ENCODE data around the gene SLC39A13. TPM values are rescaled to one million over a fixed set of nuclear protein-coding genes. Genes with fewer than 3 reads are reported as not detected.

SLC39A13 gene
- 10 to 100 TPM; 18.7 to 20.8 (median 19.5) TPM for total RNA-seq

DNA sequence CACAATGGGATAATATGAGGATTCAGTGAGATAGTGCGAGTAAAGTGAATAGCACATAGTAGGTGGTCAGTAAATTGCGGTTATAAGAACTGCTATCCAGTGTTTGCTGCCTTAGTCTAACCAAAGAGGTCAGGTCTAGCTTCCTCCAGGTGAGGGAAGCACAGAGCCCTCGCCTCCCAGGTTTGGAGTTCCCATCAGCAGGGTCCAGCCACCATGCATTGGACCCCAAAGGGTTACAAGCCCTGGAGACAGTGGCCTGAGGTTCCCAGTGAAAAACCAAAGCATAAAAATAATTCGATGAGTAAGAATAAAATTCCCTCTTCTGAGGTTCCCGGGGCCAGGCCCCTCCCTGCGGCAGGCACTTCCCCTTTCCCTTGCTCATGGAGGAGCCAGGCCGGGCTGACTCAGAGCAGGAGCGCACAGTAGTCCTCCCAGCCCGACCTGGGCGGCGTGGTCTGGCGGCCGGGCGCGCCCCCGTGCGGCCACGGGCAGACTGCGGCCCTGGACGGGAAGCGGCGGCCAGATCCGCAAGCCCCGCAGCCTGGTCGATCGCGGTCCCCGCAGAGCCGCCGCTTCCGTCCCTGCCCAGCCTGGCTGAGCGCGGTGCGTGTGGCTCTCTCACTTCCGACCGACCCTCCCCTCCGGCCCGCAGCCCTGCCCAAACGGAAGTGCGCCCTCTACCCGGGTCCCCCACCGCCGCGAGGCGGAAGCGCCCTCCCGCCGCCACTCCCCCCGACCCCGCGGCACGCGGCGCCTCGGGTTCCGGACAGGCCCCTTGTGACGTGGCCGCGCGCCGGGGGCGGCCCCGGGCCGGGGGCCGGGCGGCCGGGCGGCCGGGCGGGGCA, at the start of gene SLC39A13:
Gene SLC39A13, plus strand, starts transcription at position 845 of the 845 bp plus-strand sequence. CDS start 1,505 bp downstream, outside the sequence.
- H3K4me3 Mint-ChIP-seq, result peak within 1 kb of the TSS; percentile 91
- ATAC-seq (peak; percentile 88 to 89), DNase-seq (peak; percentile 90)
- H3K27me3 Mint-ChIP-seq (ENCODE audit: low read depth), result no peaks in the 10 kb centered on the region
- H3K9me3 Mint-ChIP-seq, result no peaks in the 10 kb centered on the region
- H3K36me3 Mint-ChIP-seq (ENCODE audit: insufficient read depth), result no peaks in the 10 kb centered on the region
- peaks cover 19% of the 10 kb centered on the region for H3K4me1 Mint-ChIP-seq (ENCODE audit: low read depth)

DNA sequence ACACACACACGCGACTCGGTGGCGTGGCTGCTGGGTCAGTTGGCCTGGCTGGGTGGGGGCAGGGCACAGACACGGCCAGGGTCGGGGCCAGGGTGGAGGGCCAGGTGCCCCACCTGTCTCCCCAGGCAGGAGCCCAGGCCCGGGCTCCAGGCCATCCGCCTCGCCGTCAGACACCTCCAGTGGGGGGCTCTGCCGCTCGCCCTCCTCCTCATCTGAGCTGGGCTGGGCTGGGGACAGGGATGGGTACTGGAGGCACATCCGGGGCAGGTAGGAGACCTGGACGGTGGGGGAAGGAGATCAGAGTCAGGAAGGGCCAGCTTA, 49.7 kb upstream of the SLC39A13 start:
- Mint-ChIP-seq H3K4me3 (no peak overlapping the region), H3K36me3 (ENCODE audit: insufficient read depth) (no peaks in the 10 kb centered on the region), H3K9me3 (no peaks in the 10 kb centered on the region), H3K27me3 (ENCODE audit: low read depth) (no peaks in the 10 kb centered on the region), H3K4me1 (ENCODE audit: low read depth) (peaks cover 14% of the 10 kb centered on the region)
- DNase-seq (no peak), ATAC-seq (no peak)

DNA sequence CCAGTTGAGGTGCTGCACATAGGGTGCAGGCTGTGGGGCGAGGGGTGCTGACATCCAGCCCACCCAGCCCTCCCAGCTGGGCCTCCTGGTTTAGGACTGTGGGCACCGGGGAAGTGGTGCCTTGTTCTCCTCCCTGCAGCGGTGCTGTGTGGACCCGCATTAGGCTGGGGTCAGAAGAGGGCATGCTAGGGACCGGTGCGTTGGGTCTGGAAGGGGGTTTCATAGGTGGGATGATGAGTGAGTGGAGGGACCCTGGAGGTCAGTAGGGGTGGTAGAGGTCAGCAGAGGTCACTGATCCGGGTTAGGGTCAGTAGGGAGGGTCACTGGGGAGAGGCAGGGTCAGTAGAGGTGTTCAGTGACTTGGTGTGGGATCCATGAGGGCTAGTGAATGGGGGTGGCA, 49.2 kb upstream of the SLC39A13 start:
- ATAC-seq (no peak), DNase-seq (no peak)
- Mint-ChIP-seq H3K4me1 (ENCODE audit: low read depth) (peaks cover 14% of the 10 kb centered on the region), H3K4me3 (no peak overlapping the region), H3K9me3 (no peaks in the 10 kb centered on the region), H3K36me3 (ENCODE audit: insufficient read depth) (no peaks in the 10 kb centered on the region), H3K27me3 (ENCODE audit: low read depth) (no peaks in the 10 kb centered on the region)

DNA sequence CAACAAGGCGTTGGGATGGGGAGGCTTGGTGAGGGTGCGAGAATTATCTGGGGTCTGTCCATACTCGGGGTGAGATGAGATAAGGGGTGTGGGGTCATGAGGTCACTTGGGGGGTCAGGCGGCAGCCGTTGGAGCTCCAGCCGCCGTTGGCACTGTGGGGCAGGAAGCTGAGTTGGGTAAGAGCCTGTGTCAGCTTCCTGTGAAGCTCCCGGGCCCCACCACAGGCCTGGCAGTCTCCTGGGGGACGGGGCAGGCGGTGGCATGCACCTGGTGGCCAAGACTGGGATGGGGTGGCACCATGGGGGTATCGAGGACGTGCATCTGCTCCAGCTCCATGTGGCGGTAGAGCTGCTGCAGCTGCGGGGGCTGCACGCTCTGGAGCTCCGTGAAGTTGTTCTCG, 48.8 kb upstream of the SLC39A13 start:
- ATAC-seq, result peak in 1 of 2 donors; percentile 45
- H3K27me3 Mint-ChIP-seq (ENCODE audit: low read depth), result no peaks in the 10 kb centered on the region
- no peaks in the 10 kb centered on the region for H3K9me3 Mint-ChIP-seq
- H3K36me3 Mint-ChIP-seq (ENCODE audit: insufficient read depth), result no peaks in the 10 kb centered on the region
- H3K4me1 Mint-ChIP-seq (ENCODE audit: low read depth), result peaks cover 14% of the 10 kb centered on the region
- no peak for DNase-seq
- H3K4me3 Mint-ChIP-seq, result no peak overlapping the region

DNA sequence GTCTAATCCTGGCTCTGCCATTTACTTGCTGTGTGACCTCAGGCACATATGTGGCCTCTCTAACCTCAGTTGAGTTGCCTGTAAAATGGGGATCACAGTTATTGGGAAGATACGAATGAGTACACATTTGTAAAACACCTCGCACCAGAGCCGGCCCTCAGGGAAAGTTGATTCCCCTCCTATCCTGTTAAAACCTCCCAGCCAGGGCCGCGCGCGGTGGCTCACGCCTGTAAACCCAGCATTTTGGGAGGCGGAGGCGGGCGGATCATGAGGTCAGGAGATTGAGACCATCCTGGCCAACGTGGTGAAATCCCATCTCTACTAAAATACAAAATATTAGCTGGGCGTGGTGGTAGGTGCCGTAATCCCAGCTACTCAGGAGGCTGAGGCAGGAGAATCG, 48.0 kb upstream of the SLC39A13 start:
- no peak for DNase-seq
- Mint-ChIP-seq H3K27me3 (ENCODE audit: low read depth) (no peaks in the 10 kb centered on the region), H3K4me1 (ENCODE audit: low read depth) (peaks cover 14% of the 10 kb centered on the region), H3K9me3 (no peaks in the 10 kb centered on the region), H3K36me3 (ENCODE audit: insufficient read depth) (no peaks in the 10 kb centered on the region), H3K4me3 (no peak overlapping the region)
- ATAC-seq, result no peak

DNA sequence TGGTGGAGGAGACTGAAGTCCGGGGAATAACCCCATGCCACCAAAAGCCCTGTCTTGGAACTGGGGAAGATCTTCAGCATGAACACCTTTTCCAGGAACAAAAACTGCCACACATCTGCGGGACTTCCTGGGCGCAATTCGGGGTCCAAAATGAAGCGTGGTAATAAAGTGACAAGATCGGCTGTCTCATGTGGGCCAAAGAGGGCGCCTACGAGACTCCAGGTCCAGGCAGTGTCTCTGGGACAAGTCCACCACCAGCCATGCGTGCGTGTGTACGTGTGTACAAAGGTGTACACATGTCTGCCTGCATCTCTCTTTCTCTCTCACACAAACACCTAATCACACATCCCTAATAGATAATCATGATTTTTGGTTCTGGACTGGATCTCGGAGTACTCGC, 47.0 kb upstream of the SLC39A13 start:
- ATAC-seq, result no peak
- Mint-ChIP-seq H3K4me3 (no peak overlapping the region), H3K27me3 (ENCODE audit: low read depth) (no peaks in the 10 kb centered on the region)

DNA sequence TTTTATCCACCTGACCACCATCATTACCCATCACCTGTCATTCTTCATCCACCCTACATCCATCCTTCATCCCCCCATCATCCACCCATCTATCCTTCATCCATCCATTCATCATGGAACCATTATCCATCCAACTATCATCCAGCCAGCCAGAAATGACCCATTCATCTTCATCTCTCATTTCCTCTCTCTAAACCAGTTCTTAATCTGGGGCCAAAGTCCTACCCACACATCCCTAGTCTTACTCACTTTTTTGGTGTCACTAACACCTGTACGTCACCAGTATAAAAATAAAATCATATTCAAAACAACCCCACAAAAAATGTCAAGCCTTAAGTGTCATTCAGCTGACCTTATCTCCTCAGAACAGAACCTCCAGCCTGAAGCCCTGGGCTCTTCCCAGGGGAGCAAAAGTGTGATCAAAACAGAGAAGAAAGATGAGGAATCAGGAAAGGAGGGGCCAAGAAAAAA, 42.3 kb upstream of the SLC39A13 start:
- H3K27me3 Mint-ChIP-seq (ENCODE audit: low read depth), result peaks cover 1% of the 10 kb centered on the region
- no peaks in the 10 kb centered on the region for H3K9me3 Mint-ChIP-seq
- ATAC-seq, result no peak
- peaks cover 28% of the 10 kb centered on the region for H3K4me1 Mint-ChIP-seq (ENCODE audit: low read depth)
- no peak for DNase-seq
- no peaks in the 10 kb centered on the region for H3K36me3 Mint-ChIP-seq (ENCODE audit: insufficient read depth)
- H3K4me3 Mint-ChIP-seq, result no peak overlapping the region

More for the DNA sequence above, 47.0 kb upstream of the SLC39A13 start:
- no peak for DNase-seq
- Mint-ChIP-seq H3K9me3 (no peaks in the 10 kb centered on the region), H3K36me3 (ENCODE audit: insufficient read depth) (no peaks in the 10 kb centered on the region), H3K4me1 (ENCODE audit: low read depth) (peaks cover 16% of the 10 kb centered on the region)

DNA sequence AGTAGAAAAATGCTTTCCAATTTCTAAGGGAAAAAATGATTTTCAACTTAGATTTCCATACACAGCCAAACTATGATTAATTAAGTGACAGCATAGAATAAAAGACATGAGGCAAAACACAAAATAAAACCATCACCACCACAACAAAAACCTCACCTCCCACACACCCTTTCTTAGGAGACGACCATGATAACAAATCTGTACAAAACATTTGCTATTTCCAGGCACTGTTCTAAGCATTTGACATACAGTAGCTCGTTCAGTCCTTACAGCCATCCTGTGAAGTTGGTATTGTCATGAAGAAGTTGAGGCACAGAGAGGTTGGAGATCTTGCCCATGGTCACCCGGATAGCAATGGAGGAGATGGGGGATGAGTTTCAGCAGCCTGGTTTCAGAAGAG, 38.7 kb upstream of the SLC39A13 start:
- no peak for DNase-seq
- Mint-ChIP-seq H3K27me3 (ENCODE audit: low read depth) (peaks cover 1% of the 10 kb centered on the region), H3K4me3 (no peak overlapping the region), H3K9me3 (no peaks in the 10 kb centered on the region), H3K4me1 (ENCODE audit: low read depth) (peaks cover 30% of the 10 kb centered on the region), H3K36me3 (ENCODE audit: insufficient read depth) (no peaks in the 10 kb centered on the region)
- ATAC-seq, result peak in 1 of 2 donors; percentile 23

DNA sequence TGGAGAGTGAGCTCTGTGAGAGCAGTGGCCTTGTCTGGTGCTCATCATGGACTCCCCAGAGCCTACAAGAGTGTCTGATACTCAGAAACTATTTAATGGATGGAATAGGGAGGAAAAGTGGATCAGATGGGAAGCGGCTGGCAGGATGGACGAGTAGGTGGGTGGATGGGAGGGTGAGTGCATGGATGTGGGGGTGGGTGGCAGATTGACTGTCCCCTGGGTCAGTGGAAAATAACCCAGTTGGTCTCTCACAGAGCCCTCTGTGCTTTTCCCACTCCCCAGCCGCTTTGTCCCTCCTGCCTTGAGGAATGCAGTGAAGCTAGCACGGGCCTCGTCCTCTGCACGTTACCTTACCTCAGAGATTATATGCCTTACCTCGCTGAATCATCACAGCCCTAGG, 36.0 kb upstream of the SLC39A13 start:
- no peaks in the 10 kb centered on the region for H3K36me3 Mint-ChIP-seq (ENCODE audit: insufficient read depth)
- H3K4me3 Mint-ChIP-seq, result no peak overlapping the region
- DNase-seq, result no peak
- H3K9me3 Mint-ChIP-seq, result no peaks in the 10 kb centered on the region
- no peak for ATAC-seq
- H3K4me1 Mint-ChIP-seq (ENCODE audit: low read depth), result peaks cover 28% of the 10 kb centered on the region
- no peaks in the 10 kb centered on the region for H3K27me3 Mint-ChIP-seq (ENCODE audit: low read depth)

DNA sequence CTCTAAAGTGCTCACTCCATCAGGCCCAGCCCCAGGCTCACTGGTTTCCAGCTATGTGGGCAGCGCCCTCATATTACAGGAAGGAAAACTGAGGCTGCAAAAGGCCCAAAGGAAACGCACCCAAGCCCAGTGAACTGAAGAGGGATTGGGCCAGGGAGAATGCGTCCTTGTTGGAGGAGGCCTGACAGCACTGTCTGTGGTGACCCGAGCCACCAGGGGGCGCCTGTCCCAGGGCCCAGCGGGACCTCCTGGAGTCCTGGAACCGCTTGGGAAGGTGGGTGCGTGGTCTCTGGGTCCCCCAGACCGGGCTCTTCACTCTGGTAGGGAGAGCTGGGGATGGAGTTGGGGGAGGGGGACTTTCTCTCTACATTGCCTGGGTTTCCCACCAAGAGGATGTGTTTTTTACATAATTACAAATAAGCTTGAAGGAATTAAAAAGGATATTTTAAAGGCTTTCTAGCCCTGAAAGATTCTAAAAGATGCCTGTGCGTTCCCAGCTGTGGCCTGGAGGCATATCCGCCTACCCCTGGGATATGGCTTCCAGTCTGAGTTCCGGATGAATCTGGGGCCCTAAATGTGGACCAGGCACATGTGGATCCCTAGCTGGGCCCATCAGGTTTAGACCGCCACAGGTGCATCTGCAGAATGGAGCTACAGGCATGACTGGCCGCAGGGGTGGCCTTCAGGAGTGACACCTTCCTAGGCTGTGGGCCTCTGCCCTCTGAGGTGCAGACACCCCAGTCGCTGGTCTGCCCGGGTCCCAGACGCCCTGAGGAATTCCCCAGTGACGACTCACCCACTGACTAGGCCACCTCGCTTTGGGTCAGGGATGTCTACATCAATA, 34.3 kb upstream of the SLC39A13 start:
- DNase-seq (peak; percentile 85), ATAC-seq (peak; percentile 85 to 87)
- no peaks in the 10 kb centered on the region for H3K36me3 Mint-ChIP-seq (ENCODE audit: insufficient read depth)
- peaks cover 22% of the 10 kb centered on the region for H3K4me1 Mint-ChIP-seq (ENCODE audit: low read depth)
- H3K27me3 Mint-ChIP-seq (ENCODE audit: low read depth), result no peaks in the 10 kb centered on the region
- no peaks in the 10 kb centered on the region for H3K9me3 Mint-ChIP-seq
- H3K4me3 Mint-ChIP-seq, result no peak overlapping the region

DNA sequence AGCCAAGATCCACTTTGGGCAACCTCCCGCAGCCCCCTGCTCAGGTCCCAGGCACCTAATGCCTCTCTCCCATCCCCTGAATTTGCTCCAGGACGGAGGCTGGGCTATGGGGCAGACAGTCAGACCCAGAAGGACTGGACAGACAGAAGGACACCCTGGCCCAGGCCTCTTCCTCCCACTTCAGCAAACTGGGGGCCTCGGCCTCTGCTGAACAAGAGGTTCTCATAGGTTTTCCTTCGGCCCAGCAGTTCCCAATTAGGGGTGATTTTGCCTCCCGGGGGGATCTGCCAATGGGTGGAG, 33.7 kb upstream of the SLC39A13 start:
- ATAC-seq (no peak), DNase-seq (no peak)
- Mint-ChIP-seq H3K9me3 (no peaks in the 10 kb centered on the region), H3K27me3 (ENCODE audit: low read depth) (no peaks in the 10 kb centered on the region), H3K4me3 (no peak overlapping the region), H3K36me3 (ENCODE audit: insufficient read depth) (no peaks in the 10 kb centered on the region), H3K4me1 (ENCODE audit: low read depth) (peaks cover 17% of the 10 kb centered on the region)

DNA sequence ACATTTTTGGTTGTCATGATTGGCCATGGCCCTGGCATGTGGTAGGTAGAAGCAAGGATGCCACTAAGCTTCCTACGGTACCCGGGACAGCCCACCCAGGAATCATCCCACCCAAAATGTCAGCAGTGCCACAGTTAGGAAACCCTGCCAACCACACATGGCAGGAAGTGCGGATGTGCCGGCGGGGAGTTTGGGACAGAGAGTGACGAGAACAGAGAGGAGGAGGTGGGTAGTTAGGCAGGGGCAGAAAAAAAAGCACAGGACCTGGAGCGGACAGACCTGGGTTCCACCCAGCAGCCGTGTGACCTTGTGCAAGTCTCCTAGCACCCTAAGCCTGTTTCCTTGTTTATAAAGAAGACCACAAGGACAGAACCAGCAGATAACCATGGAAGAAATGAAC, 33.4 kb upstream of the SLC39A13 start:
- Mint-ChIP-seq H3K9me3 (no peaks in the 10 kb centered on the region), H3K36me3 (ENCODE audit: insufficient read depth) (no peaks in the 10 kb centered on the region), H3K4me1 (ENCODE audit: low read depth) (peaks cover 13% of the 10 kb centered on the region), H3K27me3 (ENCODE audit: low read depth) (no peaks in the 10 kb centered on the region), H3K4me3 (no peak overlapping the region)
- DNase-seq (no peak), ATAC-seq (no peak)

DNA sequence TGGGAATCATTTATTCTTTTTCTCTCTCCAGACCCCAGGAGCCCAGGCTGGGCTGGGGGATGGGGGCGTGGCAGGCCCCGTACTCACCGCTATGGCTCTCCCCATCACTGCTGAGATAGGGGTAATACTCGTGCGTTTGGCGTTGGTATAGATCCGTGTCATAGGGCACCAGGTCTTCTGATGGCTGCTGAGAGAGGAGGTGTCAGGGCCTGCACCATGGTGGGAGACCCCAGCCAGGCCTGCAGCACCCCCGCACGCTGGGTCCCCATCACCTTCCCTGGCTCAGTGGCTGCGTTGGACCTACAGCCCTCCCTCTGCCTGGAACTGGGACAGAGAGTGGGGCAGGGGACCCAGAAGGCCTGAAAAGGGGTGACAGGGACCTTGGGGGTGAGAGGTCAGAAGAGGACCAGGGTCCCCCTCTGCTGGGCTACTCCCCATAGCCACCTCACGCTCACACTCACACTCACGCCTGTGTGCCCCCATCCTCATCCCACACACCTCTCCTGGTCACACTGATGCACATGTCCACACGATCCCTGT, 32.8 kb upstream of the SLC39A13 start:
- ATAC-seq (no peak), DNase-seq (no peak)
- no peaks in the 10 kb centered on the region for H3K9me3 Mint-ChIP-seq
- no peak overlapping the region for H3K4me3 Mint-ChIP-seq
- no peaks in the 10 kb centered on the region for H3K36me3 Mint-ChIP-seq (ENCODE audit: insufficient read depth)
- peaks cover 12% of the 10 kb centered on the region for H3K4me1 Mint-ChIP-seq (ENCODE audit: low read depth)
- no peaks in the 10 kb centered on the region for H3K27me3 Mint-ChIP-seq (ENCODE audit: low read depth)

DNA sequence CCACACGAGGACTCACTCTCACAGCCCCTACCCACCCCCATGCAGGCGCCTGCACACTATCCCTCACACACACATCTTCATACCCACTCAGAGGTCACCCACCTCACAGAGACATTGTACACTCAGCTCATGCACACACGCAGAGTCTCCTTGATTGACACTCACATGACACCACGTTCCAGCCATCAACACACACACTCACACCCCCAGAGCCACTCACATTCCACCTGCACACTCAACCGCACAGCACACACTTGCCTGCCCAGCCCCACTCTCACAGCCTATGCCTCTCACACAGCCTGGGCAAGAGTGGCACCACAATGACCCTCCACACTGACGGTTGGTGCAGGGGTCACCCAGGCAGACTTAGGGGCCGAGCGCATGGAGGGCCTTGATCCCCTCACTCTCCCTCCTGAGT, 32.3 kb upstream of the SLC39A13 start:
- no peak overlapping the region for H3K4me3 Mint-ChIP-seq

More for the DNA sequence above, 32.3 kb upstream of the SLC39A13 start:
- Mint-ChIP-seq H3K36me3 (ENCODE audit: insufficient read depth) (no peaks in the 10 kb centered on the region), H3K27me3 (ENCODE audit: low read depth) (no peaks in the 10 kb centered on the region), H3K9me3 (no peaks in the 10 kb centered on the region), H3K4me1 (ENCODE audit: low read depth) (peaks cover 8% of the 10 kb centered on the region)
- ATAC-seq (no peak), DNase-seq (no peak)

Measured in activated T-cell treated with anti-CD3 and anti-CD28 coated beads, Interleukin-2, amount 50 U/mL, for 4 hours (primary cell).